DMS114 treated with DMSO at 0.1 percent for 48 hours (cell line): Measurements from ENCODE around the gene GTF2H1.
"Not testable (repeated sequence)": the region's sequence is repeated elsewhere in the genome, so short reads cannot be mapped to it uniquely, and the experiment has no call there.

Source experiments
- DNase-seq: peaks from one replicate; lab custom pipeline; 2025; ENCODE audit not compliant: unreplicated experiment; lab: John Stamatoyannopoulos, UW

The GTF2H1 gene

GRCh38 chr11:18317551-18317950 lies 4.8 kb upstream of the GTF2H1 start:
- no peak for DNase-seq

- no peak for DNase-seq
Observed at GRCh38 chr11:18319914-18320313, 2.5 kb upstream of the GTF2H1 start.

DNA sequence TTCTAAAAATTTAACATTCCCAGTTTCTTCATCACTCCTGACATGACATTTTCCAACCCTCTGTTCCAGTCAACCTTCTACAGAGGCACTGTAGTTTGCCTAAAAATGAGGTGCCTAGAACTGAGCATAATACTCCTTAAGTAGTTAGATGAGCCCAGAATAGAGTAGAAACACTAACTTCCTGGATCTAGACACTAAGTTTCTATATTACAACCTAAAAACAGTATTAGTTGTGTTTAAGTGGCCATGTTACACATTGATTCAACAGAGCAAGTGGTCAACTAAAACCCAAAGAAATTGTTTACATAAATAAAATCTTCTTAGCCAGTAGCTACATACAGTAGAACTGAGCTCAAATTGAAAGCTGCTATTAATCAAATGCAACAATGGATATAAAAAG lies 1.8 kb upstream of the GTF2H1 start:
- DNase-seq: no peak

DNA sequence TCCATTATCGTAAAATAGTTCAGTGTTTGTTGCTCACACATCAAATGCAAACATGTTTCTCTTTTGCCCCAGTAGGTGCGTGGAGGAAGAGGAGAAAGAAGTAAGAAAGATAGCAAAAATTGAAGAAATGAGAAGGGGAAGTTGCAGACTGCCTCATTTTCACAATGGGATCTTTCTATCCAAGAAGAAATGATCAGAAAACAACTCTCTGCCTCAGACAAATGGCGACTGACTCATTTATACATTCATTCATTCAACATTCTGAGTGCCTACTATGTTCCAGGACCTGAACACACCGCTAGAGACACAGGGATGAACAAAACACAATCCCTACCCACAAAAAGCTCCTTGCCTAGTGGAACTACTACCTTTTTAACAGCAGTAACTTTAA lies 794 bp upstream of the GTF2H1 start:
- DNase-seq: no peak

GRCh38 chr11:18322818-18323570 lies 627 bp downstream of the GTF2H1 start:
- DNase-seq: no peak

DNA sequence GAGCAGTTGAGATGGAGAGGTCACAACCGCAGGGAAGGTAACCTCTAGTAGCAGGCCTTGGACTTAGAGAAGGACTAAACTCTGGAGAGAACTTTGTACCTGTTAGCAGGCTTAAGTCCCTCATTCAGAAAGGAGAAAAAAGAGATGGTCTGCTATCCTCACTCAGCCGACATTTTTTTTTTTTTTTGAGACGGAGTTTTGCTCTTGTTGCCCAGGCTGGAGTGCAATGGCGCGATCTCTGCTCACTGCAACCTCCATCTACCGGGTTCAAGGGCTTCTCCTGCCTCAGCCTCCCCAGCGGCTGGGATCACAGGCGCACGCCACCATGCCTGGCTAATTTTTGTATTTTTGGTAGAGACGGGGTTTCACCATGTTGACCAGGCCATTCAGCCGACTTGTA lies 1.5 kb downstream of the GTF2H1 start:
- not testable (repeated sequence) for DNase-seq

- DNase-seq: no peak
Observed at GRCh38 chr11:18324381-18324780, 2.0 kb downstream of the GTF2H1 start.

DNA sequence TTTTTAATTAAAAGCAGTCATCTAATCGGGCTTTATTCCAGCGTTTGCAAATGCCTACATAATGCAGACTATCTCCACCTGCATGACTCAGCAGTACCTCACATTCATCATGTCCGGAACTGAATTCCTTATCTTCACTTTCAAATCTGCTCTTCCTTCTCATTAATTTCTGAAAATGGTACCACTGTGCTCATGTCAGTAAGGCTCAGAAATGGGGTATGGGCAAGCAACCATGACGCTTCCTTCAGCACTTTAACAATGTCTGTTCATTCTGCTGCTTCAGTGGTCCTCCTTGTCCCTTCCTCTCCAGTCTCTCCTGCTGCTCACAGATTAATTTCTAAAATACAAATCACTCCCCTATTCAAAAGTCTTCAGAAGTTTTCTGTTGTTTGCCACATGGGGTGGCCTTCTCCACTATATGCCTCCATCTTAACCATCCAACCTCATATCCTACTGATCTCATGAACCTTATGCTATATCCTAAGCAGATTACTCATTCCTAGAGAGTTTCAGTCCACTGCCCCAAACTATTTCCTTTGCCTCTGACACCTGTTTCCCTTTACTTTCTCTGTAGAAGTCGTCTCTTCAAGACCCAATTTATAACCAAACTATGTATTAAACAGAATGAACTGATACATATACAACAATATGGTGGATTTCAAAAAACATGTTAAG lies 7.0 kb downstream of the GTF2H1 start:
- no peak for DNase-seq

DNA sequence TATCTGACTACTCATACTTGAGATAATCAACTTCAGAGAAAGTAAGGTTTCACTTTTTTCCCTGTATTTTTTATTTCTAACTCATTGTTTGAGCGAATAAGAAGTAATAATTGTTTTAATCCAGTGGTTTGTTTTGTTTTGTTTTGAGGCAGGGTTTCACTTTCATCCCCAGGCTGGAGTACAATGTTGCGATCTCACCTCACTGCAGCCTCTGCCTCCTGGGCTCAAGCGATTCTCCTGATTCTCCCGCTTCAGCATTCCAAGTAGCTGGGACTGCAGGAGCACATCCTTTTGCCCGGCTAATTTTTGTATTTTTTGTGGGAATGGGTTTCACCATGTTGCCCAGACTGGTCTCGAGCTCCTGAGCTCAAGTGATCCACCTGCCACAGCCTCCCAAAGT lies 8.6 kb downstream of the GTF2H1 start:
- DNase-seq: no peak

GRCh38 chr11:18332302-18332701 lies 9.9 kb downstream of the GTF2H1 start:
- DNase-seq: no peak

GRCh38 chr11:18332891-18333290 lies 10.5 kb downstream of the GTF2H1 start:
- DNase-seq: no peak

- DNase-seq: no peak
Observed at GRCh38 chr11:18347471-18348125, 25.2 kb downstream of the GTF2H1 start.

- no peak for DNase-seq
Observed at GRCh38 chr11:18352581-18352980, 30.2 kb downstream of the GTF2H1 start.

DNA sequence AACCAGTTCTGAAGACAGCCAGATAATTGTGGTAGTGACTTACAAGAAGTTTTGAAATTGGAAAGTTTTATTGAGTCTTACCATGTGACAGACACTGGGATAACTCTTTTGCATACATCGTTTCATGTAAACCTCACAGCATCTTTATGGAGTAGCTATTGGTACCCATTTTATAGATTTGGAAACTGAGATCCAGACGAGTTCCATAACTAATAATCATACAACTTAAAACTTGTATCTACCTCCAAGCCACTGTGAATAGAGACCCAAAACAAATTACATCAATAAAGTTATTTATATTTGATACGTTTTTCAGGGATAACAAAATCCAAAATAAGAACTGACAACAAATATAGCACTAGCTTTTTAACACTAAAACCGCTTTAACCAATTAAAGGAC lies 36.3 kb downstream of the GTF2H1 start:
- no peak for DNase-seq

DNA sequence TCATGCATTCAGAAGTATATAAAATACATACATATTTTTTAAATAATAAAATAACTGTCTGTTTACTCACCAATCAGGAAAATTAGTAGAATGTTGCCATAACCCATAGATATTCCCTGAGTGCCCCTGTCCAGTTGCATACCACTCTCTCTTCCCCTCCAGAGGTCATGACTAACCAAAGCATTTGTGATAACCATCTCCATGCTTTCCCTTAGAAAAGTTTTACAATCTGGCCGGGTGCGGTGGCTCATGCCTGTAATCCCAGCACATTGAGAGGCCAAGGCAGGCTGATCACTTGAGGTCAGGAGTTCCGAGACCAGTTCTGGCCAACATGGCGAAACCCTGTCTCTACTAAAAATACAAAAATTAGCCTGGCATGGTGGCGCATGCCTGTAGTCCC lies 38.8 kb downstream of the GTF2H1 start:
- DNase-seq: no peak

DNA sequence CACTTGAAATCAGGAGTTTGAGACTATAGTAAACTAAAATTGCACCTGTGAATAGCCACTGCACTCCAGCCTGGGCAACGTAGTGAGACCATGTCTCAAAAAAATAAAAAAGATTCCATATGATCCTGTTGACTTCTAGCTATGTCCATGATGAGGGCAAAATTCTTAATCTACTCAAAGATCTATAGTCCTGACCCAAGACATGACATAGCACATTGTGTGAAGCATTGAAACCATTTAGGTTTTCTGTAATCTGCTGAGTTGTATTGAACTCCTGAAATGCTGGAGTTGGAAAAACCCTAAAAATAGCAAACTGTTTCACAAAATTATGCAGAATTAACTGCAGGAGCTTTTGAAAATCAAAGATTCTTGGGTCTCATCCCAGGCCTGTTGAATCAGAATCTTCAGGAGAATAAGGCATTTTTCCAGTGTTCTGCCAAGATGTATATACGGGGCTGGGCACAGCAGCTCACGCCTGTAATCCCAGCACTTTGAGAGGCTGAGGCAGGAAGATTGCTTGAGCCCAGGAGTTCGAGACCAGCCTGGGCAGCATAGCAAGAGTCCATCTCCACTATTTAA lies 42.2 kb downstream of the GTF2H1 start:
- DNase-seq: no peak

GRCh38 chr11:18365741-18366140 lies 43.4 kb downstream of the GTF2H1 start:
- no peak for DNase-seq

DNA sequence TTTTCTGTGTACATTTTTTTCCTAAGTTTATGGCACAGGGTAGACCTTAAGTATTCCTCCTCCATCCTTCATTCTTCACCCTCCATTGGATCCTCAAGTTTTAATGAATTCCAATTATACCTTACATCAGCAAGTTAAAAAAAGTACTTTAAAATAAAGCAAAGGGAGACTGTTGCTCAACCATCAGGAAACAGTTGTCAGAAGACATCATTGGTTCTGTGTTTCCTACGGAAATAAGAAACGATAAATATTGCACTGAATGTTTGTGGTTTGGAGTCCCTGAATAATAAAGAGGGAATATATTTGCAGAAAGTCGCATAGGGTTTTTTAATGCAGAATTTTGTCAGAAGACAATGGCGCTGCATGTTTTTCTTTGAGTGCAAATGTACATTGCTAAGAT lies 43.9 kb downstream of the GTF2H1 start:
- no peak for DNase-seq

- DNase-seq: no peak
Observed at GRCh38 chr11:18367431-18367830, 45.1 kb downstream of the GTF2H1 start.

DNA sequence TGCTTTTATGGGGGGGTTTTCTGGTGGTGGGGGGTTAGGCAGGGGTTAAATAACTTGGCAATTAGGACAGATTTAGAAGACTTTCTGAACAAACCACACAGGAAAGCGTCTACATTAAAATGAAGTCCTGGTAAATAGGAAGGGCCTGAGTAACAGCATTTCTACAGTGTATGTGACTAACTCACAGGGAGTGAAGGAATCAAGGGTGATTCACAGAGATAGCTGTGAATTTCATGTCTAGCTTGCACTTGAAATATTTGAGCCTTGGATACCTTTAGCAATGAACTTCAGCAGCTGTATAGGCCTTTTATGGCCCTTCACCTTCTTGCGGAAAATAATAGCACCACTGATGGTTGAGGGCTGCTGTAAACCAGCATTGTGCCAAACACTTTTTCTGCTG lies 45.9 kb downstream of the GTF2H1 start:
- no peak for DNase-seq

- DNase-seq: no peak
Observed at GRCh38 chr11:18369398-18369797, 47.0 kb downstream of the GTF2H1 start.

- DNase-seq: no peak
Observed at GRCh38 chr11:18371279-18371678, 48.9 kb downstream of the GTF2H1 start.
